T47D (cell line): Measurements from ENCODE around the gene AFAP1L1.
A peak's percentile ranks its signal among the peaks of the same experiment; 100 is the strongest.

ENCODE experiments used
- DNase-seq, 2 experiments: peaks; one replicate each; pipeline versions ENCODE4 v3.0.0 to v3.0.0-alpha.2; 2011 to 2012; ENCODE audit warnings: low read depth in 1 of 2, low spot score in 1 of 2
- JUND ChIP-seq: IDR thresholded peaks from 2 replicates; pipeline ENCODE4 v1.6.1; 2012; ENCODE audit warnings: low read depth
- in situ Hi-C: cut with HindIII; loops from 2 replicates; pipeline ENCODE4 v1.10.0; 2016; ENCODE audit warnings: low sequenced_read_pairs, low pct_unique_long_range_greater_than_20kb

AFAP1L1 gene

DNA sequence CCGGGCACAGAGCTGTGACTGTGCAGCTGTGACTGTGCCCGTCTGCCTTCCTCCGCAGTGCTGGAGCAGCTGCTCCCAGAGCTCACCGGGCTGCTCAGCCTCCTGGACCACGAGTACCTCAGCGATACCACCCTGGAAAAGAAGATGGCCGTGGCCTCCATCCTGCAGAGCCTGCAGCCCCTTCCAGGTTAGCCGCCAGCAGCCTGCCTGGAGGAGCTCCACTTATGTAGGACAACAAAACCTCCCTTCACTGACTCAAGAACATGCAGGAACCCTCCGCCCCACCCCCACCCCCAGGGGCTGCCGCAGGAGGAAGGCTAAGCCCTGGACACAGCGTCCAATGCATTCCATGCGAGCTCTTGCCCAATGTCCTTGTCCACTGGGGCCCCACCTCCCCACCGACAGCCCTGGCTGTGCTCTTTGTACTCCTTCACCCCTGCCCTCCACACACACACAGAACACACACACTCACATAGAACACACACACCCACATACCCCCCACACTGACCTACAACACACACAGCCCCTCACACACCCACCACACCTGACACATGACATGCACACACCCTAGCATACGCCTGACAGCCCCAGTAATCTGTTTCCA lies 27.9 kb downstream of the AFAP1L1 start:
- TF ChIP-seq JUND, result no peak
- in situ Hi-C loops, result no loop called here
- DNase-seq, result no peak

DNA sequence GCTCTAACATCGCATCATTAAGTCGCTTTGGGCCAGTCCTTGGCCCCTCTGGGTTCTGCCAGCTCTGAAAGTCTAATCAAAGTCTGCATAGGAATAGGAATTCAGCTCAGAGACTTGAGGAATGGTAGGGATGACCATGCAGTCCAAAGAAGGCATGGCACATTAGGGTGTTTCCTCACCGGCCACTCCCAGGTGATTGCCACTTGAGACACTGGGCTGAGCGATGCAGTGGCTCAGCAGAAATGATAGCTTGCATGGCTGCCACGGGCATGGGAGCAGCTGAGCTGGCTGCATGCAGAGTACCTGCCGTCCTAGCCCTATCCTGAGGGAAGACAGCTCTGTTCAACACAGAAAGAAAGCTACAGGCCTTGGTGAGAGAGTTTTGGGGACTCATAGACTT lies 28.8 kb downstream of the AFAP1L1 start:
- TF ChIP-seq JUND, result no peak
- in situ Hi-C loops, result no loop called here
- no peak for DNase-seq

DNA sequence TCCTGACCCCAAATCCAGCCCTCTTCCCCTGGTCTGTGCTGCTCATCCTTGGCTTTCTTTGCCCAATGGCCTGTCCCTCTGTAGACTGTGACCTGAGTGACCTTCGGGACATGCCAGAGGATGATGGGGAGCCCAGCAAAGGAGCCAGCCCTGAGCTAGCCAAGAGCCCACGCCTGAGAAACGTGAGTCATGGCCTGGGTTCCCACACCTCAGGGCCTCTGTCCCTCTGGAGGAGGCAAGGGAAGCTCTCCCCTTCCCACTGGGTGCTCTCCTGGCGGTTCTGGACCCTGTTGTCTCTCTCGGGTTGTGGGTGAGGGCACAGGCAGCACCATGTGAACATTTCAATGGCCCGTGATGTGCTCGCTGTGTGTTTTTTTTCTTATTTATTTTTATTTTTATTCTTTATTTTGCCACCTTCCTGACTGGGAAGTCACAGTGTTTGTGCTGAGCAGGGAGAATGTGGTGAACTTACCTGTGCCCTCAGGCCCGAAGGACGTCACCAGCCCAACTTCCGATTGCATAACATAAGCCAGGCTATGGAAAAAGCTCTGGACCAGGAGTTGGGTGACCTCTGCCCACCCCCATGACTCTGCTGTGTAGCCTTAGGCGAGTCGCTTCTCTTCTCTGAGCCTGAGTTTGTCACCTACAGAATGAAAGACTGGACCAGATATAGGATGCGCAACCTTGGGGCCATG lies 29.5 kb downstream of the AFAP1L1 start:
- DNase-seq, result peak in 1 of 2 experiments; percentile 38
- in situ Hi-C loops, result no loop called here
- TF ChIP-seq JUND, result no peak

DNA sequence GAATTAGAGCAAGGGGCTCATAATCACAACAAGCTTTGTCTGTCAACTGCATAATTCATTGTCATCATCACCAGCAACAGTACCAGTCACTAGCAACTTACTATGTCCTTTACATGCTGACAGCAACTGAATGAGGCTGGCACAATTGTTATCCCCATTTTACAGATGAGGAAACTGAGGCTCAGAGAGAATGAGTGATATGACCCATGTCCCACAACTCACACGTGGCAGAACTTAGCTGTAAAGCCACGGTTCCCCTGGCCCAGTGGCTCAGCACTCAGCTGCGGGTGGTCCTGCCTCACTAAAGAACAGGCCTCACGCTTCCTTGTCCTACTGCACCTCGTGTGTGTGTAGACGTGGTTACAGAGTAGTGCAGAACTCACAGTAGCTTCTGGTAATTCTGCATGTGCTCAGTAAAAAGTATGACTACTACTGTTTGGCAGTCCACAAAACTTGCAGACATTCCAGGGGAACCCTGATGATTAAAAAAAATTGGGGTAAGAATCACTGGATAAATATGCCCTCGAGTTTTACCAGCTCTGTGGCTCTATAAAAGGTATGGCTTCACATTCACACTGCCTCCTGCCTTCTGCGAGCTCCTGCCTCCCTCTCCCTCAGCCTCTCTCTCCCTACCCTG lies 30.2 kb downstream of the AFAP1L1 start:
- no peak for TF ChIP-seq JUND
- in situ Hi-C loops, result no loop called here
- no peak for DNase-seq

GRCh38 chr5:149302641-149303040 lies 31.0 kb downstream of the AFAP1L1 start:
- no peak for TF ChIP-seq JUND
- DNase-seq, result no peak
- in situ Hi-C loops, result no loop called here

DNA sequence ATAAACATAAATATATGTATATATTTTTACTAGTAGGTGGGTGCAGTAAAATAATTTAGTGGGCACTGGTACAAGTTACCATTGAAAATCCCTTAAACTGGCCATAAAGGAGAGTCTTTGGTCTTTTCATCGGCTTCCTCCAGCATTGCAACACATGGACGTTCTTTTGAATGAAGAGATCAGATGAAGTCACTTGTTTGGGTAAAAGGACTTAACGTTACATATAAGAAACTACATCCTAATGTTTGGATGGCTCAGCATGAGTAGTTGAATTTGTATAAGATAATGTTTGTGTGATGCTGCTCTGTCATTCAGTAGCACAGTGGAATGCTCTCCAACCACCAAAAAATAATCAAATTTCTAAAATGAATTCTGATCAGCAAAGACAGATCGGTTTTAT lies 31.6 kb downstream of the AFAP1L1 start:
- in situ Hi-C loops, result no loop called here
- no peak for DNase-seq
- TF ChIP-seq JUND, result no peak

DNA sequence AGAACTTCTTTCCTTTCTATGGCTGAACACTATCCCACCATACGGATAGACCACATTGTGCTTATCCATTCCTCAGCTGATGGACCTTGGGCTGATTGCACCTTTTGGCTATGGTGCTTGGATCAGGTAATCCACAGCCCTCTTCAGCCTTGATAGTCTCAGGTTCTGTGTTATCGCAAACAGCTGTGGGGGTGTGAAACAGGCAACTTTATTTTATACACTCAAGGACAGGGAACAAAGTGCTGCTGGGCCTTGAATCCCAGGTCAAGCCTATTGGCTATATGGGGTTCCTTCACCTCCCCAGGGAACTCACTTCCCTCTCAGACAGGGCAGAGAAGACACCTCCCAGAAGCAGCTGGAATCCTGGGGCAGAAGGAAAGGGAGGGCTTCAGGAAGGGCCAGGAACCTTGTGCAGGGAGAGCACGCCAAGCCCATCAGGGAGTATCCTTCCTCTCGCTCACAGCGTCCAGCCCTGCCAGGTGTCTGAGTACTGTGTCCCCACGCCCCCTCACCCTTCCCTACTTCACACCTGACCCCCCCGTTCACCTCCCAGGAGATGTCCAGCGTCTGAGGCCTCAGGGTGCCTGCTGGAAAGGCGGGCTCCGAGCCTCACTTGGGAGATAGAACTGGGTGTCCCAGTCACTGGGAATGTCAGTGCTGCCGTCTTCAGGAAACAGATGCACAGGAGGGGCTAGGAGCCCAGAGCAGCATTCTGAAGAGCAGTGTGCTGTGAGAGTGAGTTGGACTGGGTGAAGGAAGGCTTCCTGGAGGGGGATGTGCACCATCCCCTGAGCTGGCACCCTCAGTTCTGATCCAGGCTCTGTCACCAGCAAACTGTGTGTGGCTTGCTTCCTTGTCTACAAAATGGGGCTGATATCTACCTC lies 32.8 kb downstream of the AFAP1L1 start:
- DNase-seq, result no peak
- in situ Hi-C loops, result no loop called here
- TF ChIP-seq JUND, result no peak

- in situ Hi-C loops, result no loop called here
- DNase-seq, result no peak
- no peak for TF ChIP-seq JUND
Measured at GRCh38 chr5:149309354-149309753, 37.7 kb downstream of the AFAP1L1 start.

GRCh38 chr5:149310488-149310887 lies 38.8 kb downstream of the AFAP1L1 start:
- TF ChIP-seq JUND, result no peak
- no peak for DNase-seq
- in situ Hi-C loops, result no loop called here

DNA sequence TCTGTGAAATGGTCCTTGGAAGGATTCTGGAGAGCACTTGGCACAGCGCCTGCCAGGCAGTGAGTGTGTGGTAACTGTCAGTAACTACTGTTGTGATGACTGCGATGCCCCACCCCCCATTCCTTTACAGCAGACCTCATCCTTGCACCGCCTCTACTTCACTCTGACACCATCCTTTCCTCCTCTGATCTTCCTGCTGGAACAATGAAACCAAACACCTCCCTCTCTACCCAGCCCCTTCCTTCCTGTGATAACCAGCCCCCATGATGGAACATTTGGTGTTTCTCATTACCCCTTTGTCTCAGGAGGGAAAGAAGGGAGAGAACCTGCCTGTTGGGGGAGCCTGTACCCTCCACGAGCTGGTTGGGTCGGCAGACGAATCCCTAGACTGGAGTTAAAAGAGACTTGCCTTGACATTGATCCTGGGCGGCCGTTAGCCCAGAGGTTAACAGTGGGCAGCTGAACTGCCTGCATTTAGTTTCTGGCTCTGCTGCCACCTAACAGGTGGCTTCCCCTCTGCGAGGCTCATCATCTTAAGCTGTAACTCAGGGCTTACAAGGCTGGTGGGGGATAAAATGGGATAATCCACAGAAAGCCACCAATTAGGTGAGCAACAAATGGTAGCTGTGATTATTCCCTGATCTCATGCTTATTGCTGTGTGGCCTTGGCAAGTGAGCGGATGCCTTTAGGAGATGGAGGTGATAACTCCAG lies 39.4 kb downstream of the AFAP1L1 start:
- in situ Hi-C loops, result no loop called here
- TF ChIP-seq JUND, result no peak
- DNase-seq, result peak in 1 of 2 experiments; percentile 17

- TF ChIP-seq JUND, result no peak
- in situ Hi-C loops, result no loop called here
- DNase-seq, result no peak
Measured at GRCh38 chr5:149313151-149313841, 41.6 kb downstream of the AFAP1L1 start.

GRCh38 chr5:149314571-149315111 lies 43.0 kb downstream of the AFAP1L1 start:
- TF ChIP-seq JUND, result no peak

More at GRCh38 chr5:149314571-149315111, 43.0 kb downstream of the AFAP1L1 start:
- DNase-seq, result peak in 1 of 2 experiments; percentile 21
- in situ Hi-C loops, result no loop called here
